IPS DF 19.7 (cell line): ENCODE measurements around the gene FCGR1A.
A peak's percentile ranks its signal among the peaks of the same experiment; 100 is the strongest.
"Not testable (repeated sequence)": the region's sequence is repeated elsewhere in the genome, so short reads cannot be mapped to it uniquely, and the experiment has no call there.

Source experiments
- DNase-seq: peaks from one replicate; pipeline ENCODE4 v3.0.0-alpha.2; 2013; ENCODE audit warnings: low read depth, low spot score

FCGR1A gene

DNA sequence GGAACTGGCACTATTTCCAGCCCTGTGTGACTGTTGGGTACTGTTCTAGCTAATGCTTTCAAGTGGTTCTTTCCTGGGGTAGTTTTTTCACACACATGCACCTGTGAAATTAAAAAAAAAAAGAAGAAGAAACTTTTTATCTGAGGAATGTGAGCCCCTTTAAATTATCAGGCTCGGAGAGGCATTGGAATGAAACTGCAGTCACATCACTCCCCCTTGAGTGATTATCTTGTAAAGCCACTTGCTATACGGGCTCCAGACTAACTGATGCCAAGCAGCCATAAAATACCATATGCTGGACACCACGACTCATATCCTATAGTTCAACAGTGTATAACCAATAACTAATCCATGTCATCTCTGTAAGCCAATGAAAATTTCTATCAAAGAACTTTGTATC lies 5.4 kb upstream of the FCGR1A start:
- DNase-seq, result not testable (repeated sequence)

DNA sequence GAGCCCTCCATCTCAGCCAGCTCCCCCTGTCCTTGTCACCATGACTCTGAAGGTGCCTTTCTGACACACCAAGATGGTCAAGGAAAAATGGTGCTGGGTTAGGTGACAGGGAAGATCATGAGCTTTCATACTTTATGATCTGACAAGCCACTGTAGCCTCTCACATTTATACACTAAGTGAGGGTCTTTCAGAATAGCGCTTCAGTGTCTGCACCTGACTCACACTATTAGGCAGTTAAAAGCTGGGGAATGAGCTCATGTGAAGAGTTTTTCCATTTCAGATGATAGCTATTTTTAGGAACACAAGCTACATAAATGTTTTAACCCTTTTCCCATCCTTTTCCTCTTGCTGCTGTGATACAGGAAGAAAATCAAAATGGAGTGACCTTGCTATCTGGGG lies 4.2 kb upstream of the FCGR1A start:
- DNase-seq, result not testable (repeated sequence)

DNA sequence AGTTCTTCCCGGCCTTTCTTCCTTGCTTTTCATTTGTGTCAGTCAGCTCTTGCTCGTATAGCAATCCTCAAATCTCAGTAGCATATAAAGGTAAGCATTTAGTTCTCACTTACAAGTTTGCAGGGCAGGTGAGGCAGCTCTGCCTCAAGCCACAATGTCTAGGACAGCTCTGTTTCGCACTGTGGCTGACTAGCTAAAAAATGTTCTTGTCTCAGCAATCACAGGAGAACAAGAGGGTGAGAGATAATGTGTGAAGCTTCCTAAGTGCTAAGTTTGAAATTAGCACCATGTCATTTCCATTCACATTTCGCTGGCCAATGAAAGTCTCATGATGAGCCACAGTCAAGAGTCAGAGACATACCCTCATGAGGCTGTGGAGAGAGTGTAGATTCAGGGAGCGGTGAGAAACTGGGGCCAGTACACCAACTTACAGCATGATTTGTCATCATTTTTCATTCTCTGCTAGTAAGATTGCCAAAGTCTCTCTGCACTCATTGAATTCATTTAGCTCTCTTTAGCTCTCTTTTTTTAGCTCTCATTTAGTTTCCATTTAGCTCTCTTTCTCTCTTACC lies 995 bp upstream of the FCGR1A start:
- not testable (repeated sequence) for DNase-seq

DNA sequence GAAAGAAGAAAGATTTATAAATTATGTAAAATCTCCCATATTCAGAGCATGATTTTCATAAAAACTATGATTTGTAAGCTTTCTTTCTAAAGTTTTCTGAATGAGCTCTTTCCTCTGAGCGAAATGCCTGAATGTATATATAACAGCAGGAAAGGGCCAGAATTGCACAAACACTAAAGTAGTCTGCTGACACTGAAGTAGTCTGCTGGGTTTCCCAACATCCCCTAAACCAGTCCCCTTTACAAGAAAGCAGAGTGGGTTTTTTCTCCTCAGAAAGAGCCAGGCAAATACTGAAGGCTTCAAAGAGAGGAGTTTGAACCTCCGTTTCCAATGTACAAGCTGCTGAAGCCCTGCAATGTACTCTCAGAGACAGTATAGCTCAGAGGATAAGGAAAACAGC lies 795 bp downstream of the FCGR1A start:
- DNase-seq, result not testable (repeated sequence)

DNA sequence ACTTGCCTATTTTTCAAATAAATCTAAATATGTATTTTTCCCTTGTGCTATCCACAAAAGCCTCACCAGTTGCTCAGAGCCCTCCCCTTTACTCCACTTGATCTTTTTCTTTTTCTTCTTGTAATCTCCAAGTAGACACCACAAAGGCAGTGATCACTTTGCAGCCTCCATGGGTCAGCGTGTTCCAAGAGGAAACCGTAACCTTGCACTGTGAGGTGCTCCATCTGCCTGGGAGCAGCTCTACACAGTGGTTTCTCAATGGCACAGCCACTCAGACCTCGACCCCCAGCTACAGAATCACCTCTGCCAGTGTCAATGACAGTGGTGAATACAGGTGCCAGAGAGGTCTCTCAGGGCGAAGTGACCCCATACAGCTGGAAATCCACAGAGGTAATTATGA lies 1.4 kb downstream of the FCGR1A start:
- not testable (repeated sequence) for DNase-seq

DNA sequence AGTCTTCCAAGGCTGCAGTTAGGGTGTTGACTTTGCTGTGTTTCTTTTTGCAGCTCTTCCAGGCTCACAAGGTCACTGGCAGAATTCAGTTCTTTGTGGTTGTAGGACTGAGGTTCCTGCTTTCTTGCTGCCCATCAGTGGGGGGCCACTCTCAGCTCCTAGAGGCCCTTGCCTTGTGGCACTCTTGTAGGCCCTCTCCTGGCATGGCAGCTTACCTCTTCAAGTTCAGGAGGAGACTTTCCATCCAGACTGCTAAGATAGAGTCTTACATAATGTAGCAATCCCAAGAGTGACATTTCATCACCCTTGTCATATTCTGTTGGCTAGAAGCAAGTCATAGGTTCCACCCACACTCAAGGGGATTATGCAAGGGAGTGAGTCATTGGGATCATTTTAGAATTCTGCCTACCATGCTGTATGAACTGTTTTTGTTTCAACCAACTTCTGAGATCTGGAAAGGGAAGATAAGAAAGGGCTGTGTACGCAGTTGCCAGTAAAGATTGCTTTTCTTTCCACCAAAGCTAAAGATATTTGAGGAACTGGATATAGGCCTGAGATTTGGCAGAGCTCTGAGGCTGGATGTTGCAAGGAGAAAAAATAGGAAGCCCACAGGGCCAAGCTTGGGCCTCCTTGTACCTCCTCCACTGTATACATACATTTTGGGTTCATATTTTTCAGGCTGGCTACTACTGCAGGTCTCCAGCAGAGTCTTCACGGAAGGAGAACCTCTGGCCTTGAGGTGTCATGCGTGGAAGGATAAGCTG lies 5.4 kb downstream of the FCGR1A start:
- not testable (repeated sequence) for DNase-seq

DNA sequence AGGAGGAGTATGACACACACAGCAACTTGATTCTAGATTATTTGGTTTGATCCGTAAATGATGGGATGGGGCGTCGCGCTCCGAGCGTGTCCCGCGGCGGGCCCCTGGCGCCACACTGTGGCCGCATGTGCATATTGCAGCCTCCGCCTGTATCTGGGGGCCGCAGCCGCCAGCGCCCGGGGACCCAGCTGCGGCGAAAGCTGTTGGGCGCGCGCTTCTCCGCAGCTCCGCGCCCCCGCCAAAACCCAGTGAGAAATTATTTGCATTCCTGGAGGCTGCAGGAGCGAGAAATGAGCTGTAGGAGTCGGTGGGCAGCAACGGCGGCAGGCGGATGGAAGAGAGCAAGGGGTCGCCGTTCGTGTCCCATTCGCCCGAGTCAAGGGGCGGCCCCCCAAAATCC lies 10.0 kb downstream of the FCGR1A start:
- DNase-seq, result not testable (repeated sequence)

DNA sequence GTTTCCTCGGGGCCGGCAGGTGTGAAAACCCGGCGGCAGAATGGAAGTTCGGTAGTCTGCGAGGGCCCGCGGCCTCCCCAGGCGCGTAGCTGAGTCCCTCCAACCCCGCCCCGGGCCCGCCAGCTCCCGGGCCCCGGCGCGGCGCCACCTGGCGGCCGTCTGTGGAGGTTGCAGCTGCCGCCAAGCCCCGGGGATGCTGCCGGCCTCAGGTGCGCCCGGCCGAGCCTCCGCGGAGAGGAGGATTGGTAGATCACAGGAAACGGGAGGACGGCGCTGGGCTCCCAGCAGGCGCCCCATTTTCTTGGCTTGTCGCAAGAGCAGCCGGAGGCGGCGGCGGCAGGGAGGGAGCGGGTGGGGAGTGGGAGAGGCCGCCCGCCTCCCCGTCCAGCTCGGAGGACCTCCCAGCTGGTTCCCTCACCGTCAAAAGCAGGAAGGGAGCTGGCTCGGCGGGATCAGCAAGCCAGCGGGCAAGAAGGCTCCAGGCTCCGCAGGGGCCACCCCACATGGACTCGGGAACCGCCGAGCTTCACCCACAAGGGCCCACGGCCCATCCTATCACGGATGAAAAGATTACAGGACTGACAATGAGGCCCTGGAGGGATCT lies 10.5 kb downstream of the FCGR1A start:
- DNase-seq, result not testable (repeated sequence)

DNA sequence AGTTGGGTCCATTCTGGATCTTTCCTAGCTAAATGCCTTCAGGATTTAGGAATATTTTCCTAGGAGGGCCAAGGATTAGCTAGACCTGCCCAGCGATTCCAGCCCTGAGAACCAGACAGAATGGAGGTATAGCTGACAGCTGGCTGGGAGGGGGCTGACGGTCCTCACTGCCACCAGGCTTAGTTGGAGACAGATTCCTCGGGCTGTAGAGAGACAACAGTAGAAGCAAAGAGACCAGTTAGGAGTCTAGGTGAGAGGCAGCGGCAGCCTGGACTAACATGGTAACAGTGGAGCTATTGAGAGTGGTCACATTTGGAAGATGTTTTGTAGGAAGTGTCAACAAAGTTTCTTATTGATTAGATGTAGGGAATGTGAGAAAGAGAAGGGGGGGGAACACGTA lies 11.4 kb downstream of the FCGR1A start:
- not testable (repeated sequence) for DNase-seq

DNA sequence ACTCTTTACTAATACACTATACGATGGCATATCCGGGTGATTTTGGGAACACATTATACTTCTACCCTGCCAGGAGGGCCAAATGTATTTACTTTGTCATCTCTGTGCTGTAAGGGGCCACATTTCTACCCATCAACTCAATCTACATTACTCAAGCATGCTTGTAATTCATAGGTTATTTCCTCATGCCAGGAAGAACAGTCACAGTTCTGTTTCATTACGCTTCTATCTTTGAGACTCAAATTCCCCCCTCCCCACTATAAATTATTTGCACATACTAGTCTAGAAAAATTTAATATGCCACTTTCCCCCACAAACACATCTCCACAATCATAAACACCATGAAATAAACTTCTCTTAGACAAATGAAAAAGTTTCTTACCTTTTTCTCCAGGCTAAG lies 19.1 kb downstream of the FCGR1A start:
- not testable (repeated sequence) for DNase-seq

DNA sequence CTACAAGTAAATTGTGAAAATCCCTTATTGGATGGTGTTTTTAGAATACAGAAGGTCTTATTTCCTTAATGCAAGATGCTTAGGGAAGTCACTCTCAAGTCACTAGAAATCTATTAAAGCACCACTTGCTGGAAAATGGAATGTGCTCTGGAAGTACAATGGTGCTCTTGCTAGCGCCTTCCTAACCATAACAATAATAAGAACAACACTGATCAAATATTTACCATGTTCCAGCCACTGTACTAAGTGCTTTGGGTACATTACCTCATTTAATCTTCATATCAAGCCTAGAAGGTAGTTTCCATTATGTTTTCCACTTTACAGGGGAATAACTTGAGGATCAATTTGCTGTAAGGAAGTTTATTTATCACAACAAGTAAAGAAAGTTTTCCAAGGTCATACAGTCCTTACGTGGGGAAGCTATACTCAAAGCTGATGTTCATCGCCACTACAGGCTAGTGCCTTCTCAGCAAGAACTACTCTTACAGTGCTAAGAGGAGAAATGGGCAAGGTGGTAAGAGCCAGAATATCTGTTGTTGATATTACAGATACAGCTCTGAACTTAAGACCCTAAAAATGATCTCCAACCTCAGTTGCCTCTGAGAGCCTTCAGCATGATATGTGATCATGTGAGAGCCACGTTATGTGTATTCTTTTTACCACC lies 22.1 kb downstream of the FCGR1A start:
- DNase-seq, result not testable (repeated sequence)

DNA sequence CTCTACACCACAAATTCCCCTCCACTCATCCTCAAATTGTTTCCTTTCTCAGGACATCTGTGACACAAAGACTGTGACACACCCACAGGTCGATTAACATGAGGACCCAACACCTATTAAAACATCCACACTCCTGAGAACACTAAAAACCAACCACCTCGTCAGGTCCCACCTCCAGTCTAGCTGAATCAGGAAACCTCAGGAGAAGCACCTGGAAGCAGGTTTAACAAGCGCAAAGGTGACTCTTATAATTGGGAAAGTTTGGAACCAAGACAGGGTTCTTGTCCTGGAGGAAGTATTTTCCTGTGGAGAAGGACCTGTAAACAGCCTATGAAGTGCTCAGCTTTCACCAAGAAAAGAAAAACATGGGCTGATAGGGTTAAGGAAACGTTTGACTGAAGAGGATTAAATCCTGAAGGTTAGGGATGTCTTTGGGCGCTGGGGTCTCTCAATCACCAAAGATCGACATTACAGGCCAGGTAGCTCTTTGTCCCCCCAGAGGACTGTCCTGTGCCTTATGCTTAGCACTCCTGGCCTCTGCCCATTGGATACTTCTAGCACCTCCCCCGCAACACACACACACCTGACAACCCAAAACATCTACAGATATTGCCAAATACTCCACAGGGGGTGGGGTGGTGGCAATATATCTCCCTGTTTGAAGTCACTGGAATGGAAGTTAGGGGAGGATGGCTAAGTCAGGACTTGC lies 28.4 kb downstream of the FCGR1A start:
- DNase-seq, result not testable (repeated sequence)

DNA sequence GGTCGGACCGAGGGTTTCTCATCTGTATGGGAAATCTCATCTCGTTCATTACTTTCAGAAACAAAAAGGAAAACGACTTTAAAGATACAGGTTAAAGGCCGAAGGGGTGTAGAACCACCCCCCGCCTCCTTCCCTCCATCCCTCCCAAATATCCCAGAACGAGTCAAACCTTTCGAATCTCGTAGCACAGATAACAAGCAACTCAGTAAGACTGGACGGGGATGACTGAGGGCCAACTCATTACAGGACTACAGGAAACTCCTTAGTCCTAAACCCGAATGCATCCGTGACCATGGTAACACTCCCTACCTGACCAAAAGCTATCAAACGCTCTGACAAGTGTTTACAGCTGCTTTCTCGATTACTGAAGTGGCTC lies 29.0 kb downstream of the FCGR1A start:
- DNase-seq, result not testable (repeated sequence)

DNA sequence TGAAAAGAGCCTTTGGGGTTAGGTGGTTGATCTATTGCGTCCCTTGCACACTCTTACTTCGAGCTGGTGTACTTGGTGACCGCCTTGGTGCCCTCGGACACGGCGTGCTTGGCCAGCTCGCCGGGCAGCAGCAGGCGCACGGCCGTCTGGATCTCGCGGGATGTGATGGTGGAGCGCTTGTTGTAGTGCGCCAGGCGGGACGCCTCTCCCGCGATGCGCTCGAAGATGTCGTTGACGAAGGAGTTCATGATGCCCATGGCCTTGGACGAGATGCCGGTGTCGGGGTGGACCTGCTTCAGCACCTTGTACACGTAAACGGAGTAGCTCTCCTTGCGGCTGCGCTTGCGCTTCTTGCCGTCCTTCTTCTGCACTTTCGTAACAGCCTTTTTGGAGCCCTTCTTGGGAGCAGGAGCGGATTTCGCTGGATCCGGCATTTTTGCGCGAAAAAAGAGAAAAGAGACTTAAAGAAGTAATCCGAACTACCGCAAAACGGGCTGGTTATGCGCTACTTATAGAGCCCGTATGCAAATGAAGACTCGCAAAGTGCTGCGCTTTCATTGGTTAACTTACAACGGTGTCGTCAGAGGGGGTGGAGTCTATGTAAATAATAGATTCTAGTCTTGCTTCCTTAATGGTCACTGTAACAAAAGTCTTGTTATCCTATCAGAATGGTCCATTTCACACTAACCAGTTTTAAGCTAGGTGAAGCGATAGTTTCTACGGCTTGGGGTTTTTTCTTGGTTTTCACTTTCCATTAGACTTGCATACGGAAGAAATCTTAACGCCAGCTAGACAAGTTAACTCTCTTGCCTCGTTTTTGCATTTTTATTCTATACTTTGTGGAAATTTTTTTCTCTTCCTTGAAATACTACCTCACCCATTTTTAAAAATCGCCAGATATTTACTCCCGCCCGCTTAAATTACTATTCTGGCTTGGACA lies 29.7 kb downstream of the FCGR1A start:
- peak; percentile 75 for DNase-seq

DNA sequence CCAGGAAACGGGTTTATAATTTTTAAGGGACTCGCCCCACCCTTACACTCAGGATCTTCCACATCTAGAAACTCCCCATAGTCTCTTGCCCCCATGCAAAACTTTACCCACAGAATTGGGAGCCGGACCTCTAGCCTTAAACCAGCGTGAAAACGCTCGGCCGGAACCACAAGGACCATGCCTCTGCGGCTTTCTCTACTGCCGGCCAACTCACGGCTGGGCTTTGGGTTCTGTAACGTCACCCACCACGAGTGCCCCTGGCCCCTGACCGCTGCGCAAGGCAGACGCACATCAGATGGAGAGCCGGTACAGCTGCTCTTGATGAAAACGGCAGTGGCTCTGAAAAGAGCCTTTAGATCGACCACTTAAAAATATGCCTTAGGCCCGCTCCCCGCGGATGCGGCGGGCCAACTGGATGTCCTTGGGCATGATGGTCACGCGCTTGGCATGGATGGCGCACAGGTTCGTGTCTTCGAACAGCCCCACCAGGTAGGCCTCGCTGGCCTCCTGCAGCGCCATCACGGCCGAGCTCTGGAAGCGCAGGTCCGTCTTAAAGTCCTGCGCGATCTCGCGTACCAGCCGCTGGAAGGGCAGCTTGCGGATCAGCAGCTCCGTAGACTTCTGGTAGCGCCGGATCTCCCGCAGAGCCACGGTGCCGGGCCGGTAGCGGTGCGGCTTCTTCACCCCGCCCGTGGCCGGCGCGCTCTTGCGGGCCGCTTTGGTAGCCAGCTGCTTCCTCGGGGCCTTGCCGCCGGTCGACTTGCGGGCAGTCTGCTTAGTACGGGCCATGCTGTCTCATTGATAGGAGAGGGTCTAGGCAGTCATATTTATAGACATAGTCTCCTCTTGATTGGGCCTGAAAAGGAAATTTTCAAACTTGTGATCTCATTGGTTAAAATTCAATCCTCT lies 30.7 kb downstream of the FCGR1A start:
- DNase-seq, result peak; percentile 52

DNA sequence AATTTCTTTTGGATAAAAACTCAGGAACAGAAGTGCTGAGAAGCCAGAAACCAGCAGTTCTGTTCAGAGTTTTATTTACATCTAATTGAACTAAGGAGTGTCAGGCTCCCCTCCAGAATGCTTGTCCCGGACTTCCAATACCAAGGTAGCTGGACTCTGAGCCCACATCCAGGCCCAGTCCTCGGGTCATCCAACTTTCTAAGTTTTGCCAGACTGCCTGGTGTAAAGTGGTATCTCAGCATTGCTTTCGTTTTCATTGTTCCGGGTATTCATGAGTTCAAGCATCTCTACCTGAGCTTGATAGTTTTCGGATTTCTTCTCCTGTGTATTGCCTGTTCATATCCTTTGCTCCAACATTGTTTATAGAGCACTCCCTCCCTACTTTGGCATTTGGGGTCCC lies 37.9 kb downstream of the FCGR1A start:
- DNase-seq, result not testable (repeated sequence)

DNA sequence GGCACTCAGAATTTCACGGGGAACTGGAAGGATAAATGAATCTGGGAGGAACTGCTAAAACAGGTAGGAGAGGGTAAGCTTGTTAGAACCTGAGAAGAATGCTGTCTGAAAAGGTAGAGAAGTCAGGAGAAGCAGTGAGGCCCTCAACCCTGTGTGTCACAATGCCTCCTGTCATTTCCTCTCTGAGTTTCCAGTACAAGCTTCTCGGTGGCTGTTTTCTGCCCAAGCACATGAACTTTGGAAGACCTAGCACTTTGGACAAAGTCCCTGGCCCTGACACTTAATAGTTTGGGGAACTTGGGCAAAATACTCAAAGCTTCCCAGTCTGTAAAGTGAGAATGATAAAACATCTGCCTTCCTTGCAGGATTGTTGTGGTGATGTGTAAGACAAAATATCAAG lies 44.1 kb downstream of the FCGR1A start:
- not testable (repeated sequence) for DNase-seq

DNA sequence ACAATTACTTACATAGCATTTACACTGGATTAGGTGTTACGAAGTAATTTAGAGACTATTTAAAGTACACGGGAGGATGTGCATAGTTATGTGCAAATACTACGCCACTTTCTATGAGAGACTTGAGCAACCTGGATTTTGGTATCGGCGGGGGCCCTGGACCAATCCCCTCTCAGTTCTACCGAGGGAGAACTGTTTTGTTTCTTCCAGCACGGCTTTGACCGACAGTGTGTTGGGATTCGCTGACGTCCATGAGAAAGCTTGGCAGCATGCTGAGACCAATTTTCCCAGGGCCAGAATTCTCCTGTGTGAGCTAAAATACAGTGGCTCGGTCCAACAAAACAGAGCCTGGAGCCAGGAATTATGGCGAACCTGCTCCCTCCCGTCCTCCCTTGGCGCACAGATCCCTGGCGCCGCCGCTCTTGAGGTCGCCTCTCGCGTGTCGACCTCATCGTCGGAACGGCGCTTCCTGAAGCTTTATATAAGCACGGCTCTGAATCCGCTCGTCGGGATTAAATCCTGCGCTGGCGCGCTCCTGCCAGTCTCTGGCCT lies 49.3 kb downstream of the FCGR1A start:
- not testable (repeated sequence) for DNase-seq
